ENCODE data around the gene RDH5. TPM values are rescaled to one million over a fixed set of nuclear protein-coding genes. Genes with fewer than 3 reads are reported as not detected.
A peak's percentile ranks its signal among the peaks of the same experiment; 100 is the strongest.

The RDH5 gene
- total and polyA plus RNA-seq, 2 of the 13 experiments (the other 11 are each of a cell fraction or from before 2014, with no cell fraction given), result 2.6 to 5.7 TPM

DNA sequence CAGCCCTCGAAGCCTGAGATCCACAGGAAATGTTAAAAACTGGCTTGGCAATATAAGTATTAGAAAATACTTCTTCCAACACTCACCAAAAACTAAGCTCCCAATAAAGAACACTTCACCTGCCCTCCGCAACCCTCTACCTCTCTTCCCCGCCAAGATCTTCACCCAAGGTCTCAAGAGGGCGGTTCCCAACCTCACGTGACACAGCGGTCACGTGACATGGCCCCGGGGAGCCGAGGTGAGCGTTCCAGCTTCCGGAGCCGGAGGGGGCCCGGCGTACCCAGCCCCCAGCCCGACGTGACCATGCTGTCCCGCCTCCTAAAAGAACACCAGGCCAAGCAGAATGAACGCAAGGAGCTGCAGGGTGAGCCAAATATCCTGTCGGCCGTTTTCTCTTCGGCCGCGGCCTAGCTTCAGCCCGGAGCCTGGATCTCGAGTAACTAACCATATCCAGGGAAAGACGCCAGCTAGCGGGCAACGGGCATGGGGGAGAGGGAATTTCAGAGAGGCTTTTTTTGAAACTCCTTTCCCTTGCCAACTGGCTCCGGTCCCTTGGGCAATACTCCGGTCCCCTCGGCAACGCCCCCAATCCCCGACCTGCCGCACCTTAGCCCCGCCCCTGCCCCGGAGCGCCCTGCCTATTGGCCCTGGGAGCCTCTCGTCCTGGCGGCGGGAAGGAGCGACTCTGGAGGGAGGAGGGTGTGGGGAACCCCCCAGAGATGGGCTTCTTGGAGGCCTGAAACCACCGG lies 4.2 kb upstream of the RDH5 start, which contains the start of gene BLOC1S1 (continued):
- TF ChIP-seq, protein P1, sequence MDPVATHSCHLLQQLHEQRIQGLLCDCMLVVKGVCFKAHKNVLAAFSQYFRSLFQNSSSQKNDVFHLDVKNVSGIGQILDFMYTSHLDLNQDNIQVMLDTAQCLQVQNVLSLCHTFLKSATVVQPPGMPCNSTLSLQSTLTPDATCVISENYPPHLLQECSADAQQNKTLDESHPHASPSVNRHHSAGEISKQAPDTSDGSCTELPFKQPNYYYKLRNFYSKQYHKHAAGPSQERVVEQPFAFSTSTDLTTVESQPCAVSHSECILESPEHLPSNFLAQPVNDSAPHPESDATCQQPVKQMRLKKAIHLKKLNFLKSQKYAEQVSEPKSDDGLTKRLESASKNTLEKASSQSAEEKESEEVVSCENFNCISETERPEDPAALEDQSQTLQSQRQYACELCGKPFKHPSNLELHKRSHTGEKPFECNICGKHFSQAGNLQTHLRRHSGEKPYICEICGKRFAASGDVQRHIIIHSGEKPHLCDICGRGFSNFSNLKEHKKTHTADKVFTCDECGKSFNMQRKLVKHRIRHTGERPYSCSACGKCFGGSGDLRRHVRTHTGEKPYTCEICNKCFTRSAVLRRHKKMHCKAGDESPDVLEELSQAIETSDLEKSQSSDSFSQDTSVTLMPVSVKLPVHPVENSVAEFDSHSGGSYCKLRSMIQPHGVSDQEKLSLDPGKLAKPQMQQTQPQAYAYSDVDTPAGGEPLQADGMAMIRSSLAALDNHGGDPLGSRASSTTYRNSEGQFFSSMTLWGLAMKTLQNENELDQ (CRISPR knock-in tag; IDR thresholded peaks at IDR 0.05; ENCODE audit: borderline replicate concordance), result no peak
- TF ChIP-seq RBM22 (optimal IDR thresholded peaks at IDR 0.05; ENCODE audit: low read length) (no peak), ZNF44 (CRISPR knock-in tag; IDR thresholded peaks at IDR 0.05) (no peak; the same call in 1 of the 2 replicates), ZFP37 (CRISPR knock-in tag; IDR thresholded peaks at IDR 0.05; ENCODE audit: borderline replicate concordance) (no peak), ATM (IDR thresholded peaks at IDR 0.05; ENCODE audit: borderline replicate concordance) (no peak), SMARCE1 (IDR thresholded peaks at IDR 0.05; ENCODE audit: borderline replicate concordance) (no peak), FOXK2 (IDR thresholded peaks at IDR 0.05) (no peak), ZMYM3 (CRISPR knock-in tag; IDR thresholded peaks at IDR 0.05) (no peak), NFIC (IDR thresholded peaks at IDR 0.05; ENCODE audit: low read length) (peak; percentile 93), ZNF746 (CRISPR knock-in tag; IDR thresholded peaks at IDR 0.05) (peak; percentile 85; the same call in 1 of the 2 replicates), NFE2L2 (IDR thresholded peaks at IDR 0.05; ENCODE audit: low read length) (no peak), ZNF543 (CRISPR knock-in tag; IDR thresholded peaks at IDR 0.05) (0 out of 2 replicates have a peak, but pooled peaks have one; percentile 45), NFKBIZ (CRISPR knock-in tag; IDR thresholded peaks at IDR 0.05) (peak; percentile 69; the same call in 1 of the 2 replicates), CENPT (CRISPR knock-in tag; IDR thresholded peaks at IDR 0.05; ENCODE audit: low read depth) (no peak), NFIB (CRISPR knock-in tag; IDR thresholded peaks at IDR 0.05; ENCODE audit: borderline replicate concordance) (no peak), CCAR2 (optimal IDR thresholded peaks at IDR 0.05; ENCODE audit: low read depth, low read length) (no peak), KLF16 (CRISPR knock-in tag; IDR thresholded peaks at IDR 0.05) (peak in 1 of 2 experiments; percentile 99; a peak in 2 of 4 replicates)
- TF ChIP-seq, protein P2, sequence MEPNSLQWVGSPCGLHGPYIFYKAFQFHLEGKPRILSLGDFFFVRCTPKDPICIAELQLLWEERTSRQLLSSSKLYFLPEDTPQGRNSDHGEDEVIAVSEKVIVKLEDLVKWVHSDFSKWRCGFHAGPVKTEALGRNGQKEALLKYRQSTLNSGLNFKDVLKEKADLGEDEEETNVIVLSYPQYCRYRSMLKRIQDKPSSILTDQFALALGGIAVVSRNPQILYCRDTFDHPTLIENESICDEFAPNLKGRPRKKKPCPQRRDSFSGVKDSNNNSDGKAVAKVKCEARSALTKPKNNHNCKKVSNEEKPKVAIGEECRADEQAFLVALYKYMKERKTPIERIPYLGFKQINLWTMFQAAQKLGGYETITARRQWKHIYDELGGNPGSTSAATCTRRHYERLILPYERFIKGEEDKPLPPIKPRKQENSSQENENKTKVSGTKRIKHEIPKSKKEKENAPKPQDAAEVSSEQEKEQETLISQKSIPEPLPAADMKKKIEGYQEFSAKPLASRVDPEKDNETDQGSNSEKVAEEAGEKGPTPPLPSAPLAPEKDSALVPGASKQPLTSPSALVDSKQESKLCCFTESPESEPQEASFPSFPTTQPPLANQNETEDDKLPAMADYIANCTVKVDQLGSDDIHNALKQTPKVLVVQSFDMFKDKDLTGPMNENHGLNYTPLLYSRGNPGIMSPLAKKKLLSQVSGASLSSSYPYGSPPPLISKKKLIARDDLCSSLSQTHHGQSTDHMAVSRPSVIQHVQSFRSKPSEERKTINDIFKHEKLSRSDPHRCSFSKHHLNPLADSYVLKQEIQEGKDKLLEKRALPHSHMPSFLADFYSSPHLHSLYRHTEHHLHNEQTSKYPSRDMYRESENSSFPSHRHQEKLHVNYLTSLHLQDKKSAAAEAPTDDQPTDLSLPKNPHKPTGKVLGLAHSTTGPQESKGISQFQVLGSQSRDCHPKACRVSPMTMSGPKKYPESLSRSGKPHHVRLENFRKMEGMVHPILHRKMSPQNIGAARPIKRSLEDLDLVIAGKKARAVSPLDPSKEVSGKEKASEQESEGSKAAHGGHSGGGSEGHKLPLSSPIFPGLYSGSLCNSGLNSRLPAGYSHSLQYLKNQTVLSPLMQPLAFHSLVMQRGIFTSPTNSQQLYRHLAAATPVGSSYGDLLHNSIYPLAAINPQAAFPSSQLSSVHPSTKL (CRISPR knock-in tag; IDR thresholded peaks at IDR 0.05), result peak; percentile 73
- TF ChIP-seq, protein P3, sequence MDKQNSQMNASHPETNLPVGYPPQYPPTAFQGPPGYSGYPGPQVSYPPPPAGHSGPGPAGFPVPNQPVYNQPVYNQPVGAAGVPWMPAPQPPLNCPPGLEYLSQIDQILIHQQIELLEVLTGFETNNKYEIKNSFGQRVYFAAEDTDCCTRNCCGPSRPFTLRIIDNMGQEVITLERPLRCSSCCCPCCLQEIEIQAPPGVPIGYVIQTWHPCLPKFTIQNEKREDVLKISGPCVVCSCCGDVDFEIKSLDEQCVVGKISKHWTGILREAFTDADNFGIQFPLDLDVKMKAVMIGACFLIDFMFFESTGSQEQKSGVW (CRISPR knock-in tag; IDR thresholded peaks at IDR 0.05; ENCODE audit: borderline replicate concordance), result no peak
- TF ChIP-seq, protein P4, sequence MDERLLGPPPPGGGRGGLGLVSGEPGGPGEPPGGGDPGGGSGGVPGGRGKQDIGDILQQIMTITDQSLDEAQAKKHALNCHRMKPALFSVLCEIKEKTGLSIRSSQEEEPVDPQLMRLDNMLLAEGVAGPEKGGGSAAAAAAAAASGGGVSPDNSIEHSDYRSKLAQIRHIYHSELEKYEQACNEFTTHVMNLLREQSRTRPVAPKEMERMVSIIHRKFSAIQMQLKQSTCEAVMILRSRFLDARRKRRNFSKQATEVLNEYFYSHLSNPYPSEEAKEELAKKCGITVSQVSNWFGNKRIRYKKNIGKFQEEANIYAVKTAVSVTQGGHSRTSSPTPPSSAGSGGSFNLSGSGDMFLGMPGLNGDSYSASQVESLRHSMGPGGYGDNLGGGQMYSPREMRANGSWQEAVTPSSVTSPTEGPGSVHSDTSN (CRISPR knock-in tag; IDR thresholded peaks at IDR 0.05), result no peak
- TF ChIP-seq, protein P5, sequence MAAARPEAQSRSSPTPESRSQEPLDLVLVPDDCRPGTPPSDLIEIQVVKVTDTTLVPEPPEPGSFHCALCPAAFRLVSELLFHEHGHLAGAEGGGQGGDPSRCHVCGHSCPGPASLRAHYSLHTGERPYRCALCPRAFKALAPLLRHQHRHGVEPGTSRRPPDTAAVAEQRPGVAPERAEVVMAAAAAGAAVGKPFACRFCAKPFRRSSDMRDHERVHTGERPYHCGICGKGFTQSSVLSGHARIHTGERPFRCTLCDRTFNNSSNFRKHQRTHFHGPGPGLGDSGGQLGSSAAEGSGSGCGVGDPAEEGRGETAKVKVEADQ (CRISPR knock-in tag; IDR thresholded peaks at IDR 0.05; ENCODE audit: borderline replicate concordance), result peak; percentile 53; the same call in 1 of the 2 replicates
